ENCODE data around the gene BAHCC1. TPM values are rescaled to one million over a fixed set of nuclear protein-coding genes. Genes with fewer than 3 reads are reported as not detected.

Gene BAHCC1
- total and polyA plus RNA-seq, 2 of the 4 experiments (the other 2 are of a cell fraction), result 0.36 to 7.8 TPM

DNA sequence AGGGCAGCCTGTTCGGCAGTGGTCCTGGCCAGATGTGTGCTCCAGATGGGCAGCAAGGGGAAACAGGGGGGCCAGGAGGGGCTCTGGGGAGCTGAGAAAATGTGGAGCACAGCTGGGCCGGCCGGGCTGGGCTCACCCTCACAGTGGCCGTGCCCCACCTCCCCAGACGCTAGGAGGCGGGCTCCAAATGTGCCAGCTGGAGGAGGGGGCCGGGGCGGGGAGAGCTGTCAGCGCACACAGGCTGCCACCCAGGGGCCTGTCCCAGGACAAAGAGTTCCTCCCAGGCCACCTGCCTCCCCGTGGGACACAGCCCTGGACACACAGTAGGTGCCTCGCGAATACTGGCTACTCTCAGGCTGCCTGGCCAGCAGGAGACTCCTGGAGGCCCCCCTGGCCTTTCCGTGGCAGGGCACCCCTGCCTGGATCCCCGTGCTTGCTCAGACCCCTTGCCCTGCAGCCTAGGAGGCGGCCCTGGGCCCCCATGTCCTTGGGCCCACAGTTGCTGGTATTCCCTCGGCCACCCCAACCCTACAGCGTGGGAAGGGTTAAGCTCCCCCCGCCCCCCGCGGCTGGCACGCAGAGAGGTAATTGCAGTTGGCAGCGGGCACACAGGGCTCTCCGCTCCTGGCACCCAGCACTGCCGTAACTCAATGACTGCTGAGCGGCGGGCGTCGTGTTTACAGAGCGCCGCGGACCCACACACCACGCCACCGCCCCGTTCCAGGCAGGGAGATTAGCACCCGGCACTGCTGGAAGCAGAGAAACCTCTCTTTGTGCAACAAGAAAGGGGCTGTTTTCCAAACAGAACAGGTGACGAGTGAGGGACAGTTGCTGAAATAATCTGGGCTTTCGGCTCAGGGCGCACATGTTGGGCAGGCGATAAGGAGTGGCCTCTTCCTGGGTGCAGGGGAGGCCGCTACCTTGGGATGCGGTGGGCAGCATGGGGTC is 32.2 kb downstream of the BAHCC1 start:
- Histone ChIP-seq H2AK9ac (replicated peaks; ENCODE audit: low read depth, low read length, poor library complexity) (peak overlapping the region; percentile 55), H3K4me2 (ENCODE audit: low read depth, low read length) (no peak overlapping the region), H3K9me3 (ENCODE audit: control insufficient read depth, insufficient read depth, low read length) (no peaks in the 10 kb centered on the region), H3K27ac (ENCODE audit: insufficient read depth, low read length) (no peak overlapping the region), H3K9me1 (ENCODE audit: insufficient read depth, low read length) (peaks cover 10% of the 10 kb centered on the region), H2BK120ac (ENCODE audit: low read depth, low read length) (no peak overlapping the region), H3K4ac (ENCODE audit: low read depth, low read length) (no peak overlapping the region), H4K8ac (ENCODE audit: low read depth in 2 of 2, low read length in 2 of 2) (no peak overlapping the region), H3K27me3 (ENCODE audit: control insufficient read depth, insufficient read depth, low read length) (no peaks in the 10 kb centered on the region), H2BK15ac (ENCODE audit: low read depth, low read length) (no peak overlapping the region), H2AK5ac (ENCODE audit: low read depth, low read length) (no peak overlapping the region), H3K56ac (ENCODE audit: extremely low read depth, insufficient read depth, low read length) (no peak overlapping the region), H3K36me3 (ENCODE audit: control insufficient read depth, insufficient read depth, low read length) (no peaks in the 10 kb centered on the region; the same call in 1 of the 2 replicates), H2AFZ (replicated peaks; ENCODE audit: low read length, poor library complexity) (no peak overlapping the region), H4K91ac (ENCODE audit: insufficient read depth, low read depth, low read length) (no peak overlapping the region), H4K20me1 (ENCODE audit: insufficient read depth, low read length) (peaks cover 8% of the 10 kb centered on the region), H2BK5ac (ENCODE audit: low read depth, low read length, poor library complexity, severe bottlenecking) (no peak overlapping the region), H3K18ac (ENCODE audit: low read depth, low read length) (no peak overlapping the region), H3K4me3 (ENCODE audit: insufficient read depth, low read depth, low read length) (no peak overlapping the region), H3K9ac (ENCODE audit: low read depth, low read length) (no peak overlapping the region), H3K14ac (replicated peaks; ENCODE audit: low read depth, low read length) (no peak overlapping the region), H3K23ac (ENCODE audit: low read depth, low read length) (no peak overlapping the region), H3K79me1 (ENCODE audit: low read depth in 1 of 2, low read length in 2 of 2) (peaks cover 20 to 41% of the 10 kb centered on the region in 2 experiments), H3K4me1 (ENCODE audit: control insufficient read depth, insufficient read depth, low read length) (peaks cover 27% of the 10 kb centered on the region), H4K5ac (ENCODE audit: low read depth, low read length) (no peak overlapping the region), H2BK20ac (ENCODE audit: low read depth, low read length) (no peak overlapping the region)
- no TSS peak for BruUV-seq (replicated peaks)
- dilution Hi-C loops (cut with HindIII; ENCODE audit: low sequenced_read_pairs, unreplicated experiment) (no loop called here), intact Hi-C loops (cut with micrococcal nuclease) (no loop called here), in situ Hi-C loops (cut with MboI; ENCODE audit: low sequenced_read_pairs) (no loop called here)
- ChIA-PET POLR2A (ENCODE audit: unreplicated experiment) (no interaction called here), CTCF (no interaction called here)
- TF ChIP-seq CHD1 (IDR thresholded peaks at IDR 0.05; ENCODE audit: low read depth, low read length) (no peak), RAD21 (IDR thresholded peaks at IDR 0.05; ENCODE audit: low read length) (no peak), FOS (IDR thresholded peaks at IDR 0.05; ENCODE audit: low read depth, low read length) (no peak)
- no peak for DNase-seq
- no peak for ATAC-seq (ENCODE audit: low read depth)
- 83% methylated on average over 9 of the region's 41 CpGs; no CpG with 5 or more reads in 1 of the 2 experiments for WGBS, 2 experiments (ENCODE audit: extremely low coverage in 2 of 2, insufficient read length in 1 of 2)
